Measurements from ENCODE around the gene GOLT1A. TPM values are rescaled to one million over a fixed set of nuclear protein-coding genes. Genes with fewer than 3 reads are reported as not detected.

Gene GOLT1A
- total RNA-seq, 1 donor from 2014 or later, result not detected

DNA sequence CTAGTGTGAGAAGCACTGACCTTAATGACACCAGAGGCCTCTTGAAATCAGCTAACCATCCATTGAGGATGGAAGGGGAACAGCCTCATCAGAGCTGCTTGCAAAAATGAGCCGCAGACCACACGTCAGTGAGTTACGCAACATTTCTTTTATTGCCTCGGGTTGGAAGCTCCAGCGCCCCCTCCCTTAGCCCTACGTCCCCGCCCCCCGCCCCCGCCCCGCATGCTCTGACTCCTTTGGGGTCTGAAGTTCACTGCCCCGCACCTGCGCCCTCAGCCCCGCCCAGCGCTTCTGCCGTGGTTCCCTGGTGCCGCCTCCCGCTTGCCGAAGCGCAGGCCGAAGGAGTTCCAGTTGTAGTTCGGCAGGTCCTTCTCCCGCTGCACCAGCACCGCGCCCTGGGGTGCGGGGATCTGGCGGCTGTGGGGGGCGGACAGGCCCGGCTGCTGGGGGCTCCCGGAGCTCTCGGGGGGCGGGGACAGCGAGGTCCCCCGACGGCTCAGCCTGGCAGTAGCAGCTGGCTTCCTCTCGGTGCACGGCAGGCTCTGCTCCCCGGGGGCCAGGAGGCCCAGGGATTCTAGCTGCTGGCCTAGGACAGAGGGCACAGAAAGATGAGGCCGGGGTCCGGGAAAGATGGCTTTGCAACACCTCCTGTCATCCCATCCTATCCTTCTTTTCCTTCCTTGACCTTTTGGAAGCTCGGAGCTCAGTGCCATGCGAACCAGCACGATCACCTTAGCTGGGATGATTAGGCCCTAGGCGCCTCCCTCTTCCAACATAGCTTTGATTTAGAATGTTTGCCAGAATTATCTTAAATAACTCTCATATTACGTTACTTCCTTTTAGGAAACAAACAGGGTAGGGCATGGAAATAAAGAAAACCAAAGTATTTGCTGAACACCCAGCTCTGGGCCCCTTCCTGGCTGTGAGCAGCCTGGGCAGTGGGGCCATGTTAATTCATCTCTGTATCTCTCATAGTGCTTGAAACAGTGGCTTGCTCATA, 23.3 kb downstream of the GOLT1A start:
- DNase-seq, result peak; percentile 68

DNA sequence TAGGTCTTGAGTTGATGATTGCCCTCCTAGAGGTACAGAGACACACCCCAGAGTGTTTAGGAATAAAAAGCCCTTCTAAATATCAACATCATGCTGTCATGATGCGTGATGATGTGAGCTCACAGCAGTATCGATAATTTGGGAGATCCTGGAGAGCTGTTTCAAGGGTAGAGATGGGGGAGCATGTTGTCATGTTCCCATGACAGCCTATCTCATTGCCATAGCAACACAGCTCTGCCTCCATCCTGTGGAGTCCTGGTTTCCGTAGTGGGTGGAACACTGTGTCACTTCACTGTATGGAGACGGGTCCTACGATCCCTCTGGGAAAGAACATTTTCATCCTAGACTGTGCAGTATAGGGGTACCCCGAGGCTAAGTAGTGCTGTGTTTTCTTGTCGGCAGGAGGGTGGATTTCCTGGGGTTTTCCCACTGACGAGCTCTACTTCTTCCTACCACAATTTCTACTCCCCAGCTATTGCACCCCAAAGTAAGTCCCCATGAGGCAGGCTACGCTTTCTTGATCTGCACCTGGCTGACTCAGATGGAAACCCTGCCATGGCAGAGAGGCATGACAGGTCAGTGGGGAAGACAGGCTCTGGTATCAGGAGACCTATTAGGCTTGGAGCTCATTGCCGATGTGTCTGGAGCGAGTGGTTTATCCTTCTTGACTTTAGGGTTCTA, 24.7 kb downstream of the GOLT1A start:
- DNase-seq, result no peak

GRCh38 chr1:204186597-204186996, 27.2 kb downstream of the GOLT1A start:
- no peak for DNase-seq

- DNase-seq, result no peak
These were observed 32.7 kb downstream of the GOLT1A start for GRCh38 chr1:204181116-204181515.

DNA sequence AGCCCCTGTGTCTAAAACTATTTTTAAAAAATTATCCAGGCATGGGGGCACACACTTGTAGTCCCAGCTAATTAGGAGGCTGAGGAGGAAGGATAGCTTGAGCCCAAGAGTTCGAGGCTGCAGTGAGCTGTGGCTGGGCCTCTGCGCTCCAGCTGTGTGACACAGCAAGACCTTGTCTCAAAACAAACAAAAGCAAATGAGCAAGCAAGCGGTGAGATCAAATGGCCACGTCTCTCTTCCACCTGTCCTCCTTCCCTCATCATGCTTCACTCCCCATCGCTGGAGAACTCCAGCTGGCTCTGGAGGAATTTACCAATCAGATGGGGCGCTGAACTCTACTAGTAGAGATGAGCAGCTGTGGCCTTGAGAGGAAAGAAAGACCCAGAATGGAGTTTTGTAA, 33.7 kb downstream of the GOLT1A start:
- DNase-seq, result no peak

GRCh38 chr1:204178487-204179281, 35.1 kb downstream of the GOLT1A start:
- DNase-seq, result no peak

DNA sequence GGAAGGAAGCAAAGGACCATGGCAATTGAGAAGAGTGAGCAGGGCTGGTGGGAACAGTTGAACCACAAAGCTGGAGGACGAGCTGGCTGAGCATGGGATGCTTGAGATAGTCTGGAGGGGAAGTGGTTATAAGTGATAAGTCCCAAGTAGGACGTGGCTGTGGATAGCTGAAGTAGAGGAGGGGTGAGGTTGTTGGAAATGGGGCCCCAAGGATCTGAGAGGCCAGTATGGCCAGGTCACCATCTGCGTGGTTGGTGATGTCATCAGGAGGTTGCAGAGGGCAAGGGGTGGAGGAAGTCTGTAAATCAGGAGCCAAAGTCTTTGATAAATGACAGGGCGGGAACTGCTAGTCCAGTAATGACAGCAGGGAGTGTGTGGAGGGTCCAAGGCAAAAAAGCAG, 36.7 kb downstream of the GOLT1A start:
- no peak for DNase-seq

DNA sequence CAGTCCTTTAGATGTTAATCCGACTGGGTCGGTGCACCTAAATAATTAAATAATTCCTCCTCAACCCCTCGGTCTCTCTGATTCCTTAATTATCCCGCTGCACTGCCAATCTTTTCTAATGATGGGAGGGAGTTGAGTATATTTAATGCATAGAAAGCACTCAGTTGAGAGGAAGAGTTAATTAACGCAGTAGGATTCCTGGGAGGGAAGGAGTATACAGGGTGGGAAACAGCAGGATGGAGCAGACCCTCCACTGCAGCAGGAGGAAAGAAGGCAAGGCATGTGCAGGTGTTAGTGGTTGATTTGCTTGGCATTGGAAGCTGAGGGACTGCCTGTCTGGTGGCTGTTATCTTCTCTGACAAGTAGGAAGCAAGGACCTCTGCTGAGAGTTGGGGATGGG, 37.7 kb downstream of the GOLT1A start:
- no peak for DNase-seq

DNA sequence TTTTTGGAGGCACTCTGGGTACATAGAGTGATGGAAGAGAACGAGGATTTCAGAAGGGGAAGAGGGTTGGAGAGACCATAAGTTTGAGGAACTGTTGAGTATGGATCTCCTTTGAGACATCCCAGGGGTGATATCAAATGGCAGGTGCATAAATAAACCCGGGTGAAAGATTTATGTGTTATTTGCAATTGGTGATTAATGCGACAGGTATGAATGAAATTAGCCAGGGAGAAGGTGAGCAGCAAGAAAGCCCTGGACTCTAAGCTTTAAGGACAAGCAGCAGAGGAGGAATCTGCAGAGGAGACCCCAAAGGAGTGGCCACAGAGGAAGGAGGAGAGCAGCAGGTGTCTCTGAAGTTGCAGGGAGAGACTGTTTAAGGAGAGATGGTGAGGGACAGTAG, 38.8 kb downstream of the GOLT1A start:
- no peak for DNase-seq

DNA sequence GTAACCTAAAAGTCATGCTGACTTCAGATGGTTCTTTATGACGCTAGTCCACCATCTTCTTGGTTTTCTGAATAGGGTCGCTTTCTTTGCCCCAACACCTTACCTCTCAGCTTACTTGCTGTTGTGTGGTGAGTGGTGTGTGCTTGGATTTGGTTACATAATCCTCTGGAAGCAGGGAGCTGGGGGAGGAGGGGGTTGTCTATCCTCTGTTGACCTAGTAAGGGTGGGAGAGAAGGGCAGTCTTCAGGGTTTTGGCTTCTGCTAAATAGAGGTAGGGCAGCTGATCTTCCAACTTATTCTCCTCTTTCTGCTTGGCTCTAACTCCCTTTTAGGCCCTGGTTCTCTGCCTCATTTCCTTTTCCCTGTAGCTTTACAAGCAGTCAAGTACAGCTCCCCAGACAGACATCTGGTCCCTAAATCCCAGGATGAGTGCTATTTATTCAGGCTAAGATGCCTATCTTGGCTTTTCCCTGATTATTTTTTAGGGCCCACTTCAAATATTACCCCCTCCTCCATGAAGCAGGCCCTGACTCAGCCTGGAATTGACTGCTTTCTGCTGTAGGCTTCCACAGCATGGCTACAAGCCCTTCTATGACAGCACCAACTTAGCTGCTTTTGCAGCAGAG, 41.3 kb downstream of the GOLT1A start:
- no peak for DNase-seq

DNA sequence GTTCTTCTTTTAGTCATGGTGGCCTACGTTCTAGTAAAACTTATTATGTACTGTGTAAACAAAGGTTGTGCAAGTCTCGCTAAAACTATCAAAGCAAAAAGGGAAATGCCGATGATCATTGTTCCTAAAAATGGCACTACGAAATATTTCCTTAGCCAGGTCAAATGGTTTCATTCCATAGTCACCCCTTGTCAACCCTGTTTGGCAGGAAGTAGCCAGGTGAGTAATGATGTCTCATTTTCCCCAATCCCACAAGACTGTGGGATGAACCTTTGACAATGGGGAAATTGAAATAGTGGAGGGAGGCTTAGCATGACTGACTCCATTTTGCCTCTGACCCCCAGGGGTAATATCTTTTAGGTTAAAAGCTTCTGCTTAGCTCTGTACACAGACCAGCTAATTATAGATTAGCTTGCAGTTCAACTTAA, 42.0 kb downstream of the GOLT1A start:
- no peak for DNase-seq

DNA sequence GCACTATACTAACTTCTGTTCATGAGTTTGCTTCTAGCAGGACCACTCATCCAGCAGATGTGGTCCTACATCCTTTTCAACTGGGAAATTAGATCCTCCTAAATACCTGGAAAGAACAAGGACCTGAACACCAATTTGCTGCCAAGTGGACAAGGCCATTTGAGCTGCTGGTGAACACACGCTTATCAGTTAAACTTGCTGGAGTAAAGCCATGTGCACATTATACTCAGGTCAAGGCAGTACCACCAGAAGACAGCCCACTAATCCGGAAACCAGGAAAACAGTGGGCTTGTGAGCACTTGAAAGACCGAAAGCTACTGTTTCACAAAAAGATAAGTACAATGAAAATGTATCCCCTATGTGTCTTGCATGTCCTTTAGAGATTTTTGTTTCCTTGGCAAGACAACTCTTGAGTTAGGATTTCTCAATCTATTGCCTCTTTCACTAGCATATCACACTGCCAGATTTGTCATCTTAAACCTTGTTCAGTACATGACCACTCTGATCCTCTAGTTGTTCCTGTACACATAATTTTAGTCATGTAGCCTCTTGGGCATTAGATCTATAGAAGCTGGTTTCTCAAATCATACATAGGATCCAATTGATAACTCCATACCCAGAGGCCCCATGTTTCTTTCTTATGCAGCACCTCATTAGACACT, 43.2 kb downstream of the GOLT1A start:
- no peak for DNase-seq

DNA sequence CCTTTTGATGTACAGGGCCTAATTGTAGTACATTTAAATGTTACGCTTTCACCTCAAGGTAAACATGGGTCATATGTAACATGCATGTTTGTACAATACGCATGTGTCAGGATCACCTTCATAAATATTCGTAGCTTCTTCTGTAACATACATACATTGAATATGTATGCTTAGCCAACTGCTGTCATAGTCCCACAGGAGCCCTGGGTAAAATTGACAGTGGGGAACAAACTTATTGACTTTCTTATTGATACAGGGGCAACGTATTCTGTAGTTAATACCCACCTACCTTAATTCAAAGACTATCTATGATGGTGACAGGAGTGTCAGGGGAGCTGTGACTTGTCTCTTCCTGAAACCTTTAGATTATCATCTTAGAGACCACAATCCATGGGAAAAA, 43.9 kb downstream of the GOLT1A start:
- no peak for DNase-seq

DNA sequence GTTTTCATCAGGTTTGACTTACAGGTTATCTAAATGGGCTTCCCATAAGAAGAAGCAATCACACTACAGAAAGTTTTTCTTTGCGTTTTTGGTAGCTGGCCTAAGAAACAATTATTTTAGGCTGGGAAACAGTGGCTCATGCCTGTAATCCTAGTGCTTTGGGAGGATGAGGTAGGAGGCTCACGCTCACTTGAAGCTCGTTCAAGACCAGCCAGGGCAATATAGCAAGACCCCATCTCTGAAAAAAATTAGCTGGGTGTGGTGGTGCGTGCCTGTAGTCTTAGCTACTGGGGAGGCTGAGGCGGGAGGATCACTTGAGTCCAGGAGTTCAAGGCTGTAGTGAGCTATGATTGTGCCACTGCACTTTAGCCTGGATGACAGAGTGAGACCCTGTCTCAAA, 46.1 kb downstream of the GOLT1A start:
- DNase-seq, result no peak

- no peak for DNase-seq
These were observed 47.6 kb downstream of the GOLT1A start, which contains the start of gene REN for GRCh38 chr1:204166219-204166618. Gene REN, minus strand, starts transcription at chr1:204166337. Its CDS starts 44 bp downstream, at chr1:204166293.

DNA sequence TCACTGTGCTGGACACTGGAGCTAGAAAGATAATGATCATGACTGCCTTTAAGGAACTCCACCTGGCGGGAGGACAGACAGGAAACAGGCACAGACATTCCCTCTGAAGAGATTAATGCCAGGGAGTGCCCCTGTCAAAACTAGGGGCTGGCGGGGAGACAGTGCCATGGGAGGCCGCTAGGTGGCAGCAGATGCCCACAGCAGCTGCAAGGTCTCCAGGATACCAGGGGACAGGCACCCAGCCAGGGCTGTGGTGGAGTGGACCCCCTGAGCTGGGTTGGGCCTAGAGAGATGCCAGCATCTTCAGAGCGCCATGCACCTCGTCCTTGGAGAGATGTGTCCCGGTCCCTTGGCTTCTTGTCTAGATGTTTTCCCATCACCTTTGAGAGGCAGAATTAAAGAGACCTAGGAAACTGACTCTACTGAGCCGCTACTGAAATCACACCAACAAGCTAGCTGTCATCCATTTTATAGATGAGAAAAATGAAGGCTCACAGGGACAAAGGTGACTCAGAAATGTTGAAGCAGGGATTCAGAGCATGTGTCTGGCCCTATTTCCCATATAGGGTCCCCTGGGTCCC, 51.2 kb downstream of the GOLT1A start:
- peak; percentile 37 for DNase-seq

GRCh38 chr1:204161609-204162493, 51.9 kb downstream of the GOLT1A start:
- DNase-seq, result no peak

DNA sequence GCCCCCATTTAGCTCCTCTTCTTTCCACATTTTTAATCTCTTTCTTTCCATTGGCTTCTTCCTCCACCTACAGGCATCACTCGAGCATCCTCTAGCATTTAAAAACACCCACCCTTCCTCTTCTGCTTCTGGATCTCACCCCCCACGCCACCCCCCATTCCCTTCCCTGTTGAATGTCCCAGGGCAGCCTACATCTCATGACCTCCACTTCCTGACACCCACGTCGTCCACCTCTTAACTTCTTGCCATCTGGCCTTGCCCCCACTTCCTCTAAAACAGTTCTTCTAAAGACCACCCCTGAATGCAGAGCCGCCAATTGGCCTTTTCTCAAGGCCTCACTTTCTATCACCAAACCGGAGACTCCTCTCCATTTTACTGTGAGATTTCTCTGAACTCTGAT, 55.8 kb downstream of the GOLT1A start:
- no peak for DNase-seq

DNA sequence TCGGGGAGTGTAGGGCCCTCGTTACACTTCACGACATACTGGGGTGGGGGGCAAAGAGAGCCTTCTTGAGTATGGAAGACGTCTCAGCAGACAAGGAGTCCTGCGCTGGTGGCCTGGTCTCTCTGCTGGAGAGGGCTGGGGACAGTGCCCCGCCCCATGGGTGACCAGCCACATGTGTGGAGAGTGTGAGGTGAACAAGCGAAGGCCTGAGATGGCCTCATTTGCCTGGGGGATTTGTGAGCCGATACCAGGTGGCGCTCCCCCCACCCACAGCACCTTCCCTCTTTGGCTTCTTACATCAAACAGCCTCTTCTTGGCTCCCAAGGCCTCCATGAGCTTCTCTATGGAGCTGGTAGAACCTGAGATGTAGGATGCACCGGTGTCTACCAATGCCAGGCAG, 57.9 kb downstream of the GOLT1A start:
- DNase-seq, result no peak

Measured in skin of body (tissue), 2 donors.